Fibroblast of mammary gland (primary cell): ENCODE measurements around the gene VSTM4.

Experiments used
- DNase-seq: peaks from one replicate; pipeline ENCODE4 v3.0.0-alpha.2; 2010; ENCODE audit warnings: low read depth
- H3K4me3 ChIP-seq: 2 replicates; pipeline ENCODE4 v1.5.1; 2011; ENCODE audit warnings: low read depth, mild to moderate bottlenecking, low read length, moderate library complexity; ENCODE audit not compliant: control insufficient read depth
- TF ChIP-seq, protein P1 (sequence below): conservative IDR thresholded peaks from 2 replicates; pipeline ENCODE4 v1.5.1; 2011; ENCODE audit warnings: low read depth, low read length, inconsistent platforms; ENCODE audit not compliant: control insufficient read depth, insufficient read depth

VSTM4 gene

GRCh38 chr10:49090189-49090575 lies 25.1 kb downstream of the VSTM4 start:
- no peak for DNase-seq
- TF ChIP-seq, protein P1, sequence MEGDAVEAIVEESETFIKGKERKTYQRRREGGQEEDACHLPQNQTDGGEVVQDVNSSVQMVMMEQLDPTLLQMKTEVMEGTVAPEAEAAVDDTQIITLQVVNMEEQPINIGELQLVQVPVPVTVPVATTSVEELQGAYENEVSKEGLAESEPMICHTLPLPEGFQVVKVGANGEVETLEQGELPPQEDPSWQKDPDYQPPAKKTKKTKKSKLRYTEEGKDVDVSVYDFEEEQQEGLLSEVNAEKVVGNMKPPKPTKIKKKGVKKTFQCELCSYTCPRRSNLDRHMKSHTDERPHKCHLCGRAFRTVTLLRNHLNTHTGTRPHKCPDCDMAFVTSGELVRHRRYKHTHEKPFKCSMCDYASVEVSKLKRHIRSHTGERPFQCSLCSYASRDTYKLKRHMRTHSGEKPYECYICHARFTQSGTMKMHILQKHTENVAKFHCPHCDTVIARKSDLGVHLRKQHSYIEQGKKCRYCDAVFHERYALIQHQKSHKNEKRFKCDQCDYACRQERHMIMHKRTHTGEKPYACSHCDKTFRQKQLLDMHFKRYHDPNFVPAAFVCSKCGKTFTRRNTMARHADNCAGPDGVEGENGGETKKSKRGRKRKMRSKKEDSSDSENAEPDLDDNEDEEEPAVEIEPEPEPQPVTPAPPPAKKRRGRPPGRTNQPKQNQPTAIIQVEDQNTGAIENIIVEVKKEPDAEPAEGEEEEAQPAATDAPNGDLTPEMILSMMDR, result no peak
- H3K4me3 ChIP-seq, result no peak overlapping the region

DNA sequence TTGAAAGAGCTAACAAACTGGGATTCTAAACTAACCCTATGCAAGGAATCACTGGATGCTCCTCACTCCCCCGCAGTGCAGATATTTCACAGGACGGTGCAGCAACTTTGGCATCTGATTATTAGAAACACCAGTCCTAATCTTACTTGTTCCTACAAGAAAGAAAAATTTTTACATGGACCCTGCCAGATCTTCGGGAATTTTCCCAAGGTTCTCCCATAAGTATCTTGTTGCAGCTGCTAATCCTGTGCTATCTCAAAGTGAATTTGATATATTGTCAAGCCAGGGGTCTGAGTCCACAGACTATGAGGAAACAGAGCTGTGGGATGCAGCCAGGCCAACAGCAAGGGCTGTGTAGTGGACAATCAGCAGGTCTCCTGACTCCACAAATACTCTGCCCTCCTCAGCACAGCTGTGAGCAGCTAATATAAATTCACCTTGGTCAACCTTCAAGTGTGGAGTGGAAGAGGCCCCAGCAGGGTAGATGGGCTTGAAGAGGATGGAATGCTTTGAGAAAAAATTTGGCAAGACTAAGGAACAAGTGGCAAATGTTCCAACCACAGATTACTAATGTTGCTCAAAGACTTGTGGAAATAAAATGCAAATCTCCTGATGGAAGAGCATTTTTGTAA lies 25.6 kb downstream of the VSTM4 start:
- TF ChIP-seq, protein P1, result no peak
- H3K4me3 ChIP-seq, result no peak overlapping the region
- DNase-seq, result no peak

- H3K4me3 ChIP-seq, result no peak overlapping the region
- no peak for DNase-seq
- TF ChIP-seq, protein P1, result no peak
These were observed 26.2 kb downstream of the VSTM4 start for GRCh38 chr10:49089152-49089551.

DNA sequence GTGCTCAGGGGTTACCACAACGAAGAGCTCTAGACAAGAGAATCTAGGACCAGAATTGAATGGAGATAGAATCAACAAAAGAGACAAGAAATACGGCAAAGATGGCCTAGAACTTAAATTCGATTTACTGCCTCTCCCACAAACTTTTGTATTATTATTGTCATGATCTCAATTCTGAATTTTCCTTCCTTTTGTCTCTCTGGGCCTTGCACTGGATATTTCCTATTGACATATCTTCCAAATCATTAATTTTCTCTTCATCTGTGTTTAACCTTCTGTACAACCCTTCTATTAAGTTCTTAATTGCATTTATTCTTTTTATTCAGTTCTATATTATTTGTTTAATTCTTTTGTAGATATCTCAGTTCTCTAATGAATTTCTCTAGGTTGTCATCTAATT lies 28.4 kb downstream of the VSTM4 start:
- H3K4me3 ChIP-seq, result no peak overlapping the region
- no peak for DNase-seq
- TF ChIP-seq, protein P1, result no peak

DNA sequence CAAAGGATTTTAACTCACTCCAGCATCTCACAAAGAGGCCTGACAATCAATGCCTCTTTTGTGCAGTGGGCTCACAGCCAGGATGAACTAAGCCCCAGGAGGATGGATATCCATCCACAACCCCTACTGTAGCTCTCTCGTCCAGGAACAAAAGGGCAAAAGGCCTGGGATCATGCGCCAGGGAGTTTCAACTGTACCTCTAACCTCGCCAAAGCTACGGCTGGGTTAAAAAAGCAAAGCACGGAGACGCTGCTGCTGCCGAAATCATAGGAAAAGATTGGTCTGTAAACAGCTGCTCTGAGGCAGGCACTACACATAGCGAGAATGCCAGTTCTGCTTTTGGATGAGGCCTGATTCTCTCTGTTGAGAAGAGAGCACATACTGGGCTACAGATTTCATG lies 32.1 kb downstream of the VSTM4 start:
- TF ChIP-seq, protein P1, result no peak
- H3K4me3 ChIP-seq, result no peak overlapping the region
- peak; percentile 32 for DNase-seq

GRCh38 chr10:49082766-49083165 lies 32.6 kb downstream of the VSTM4 start:
- no peak for DNase-seq
- TF ChIP-seq, protein P1, result no peak
- no peak overlapping the region for H3K4me3 ChIP-seq
